ENCODE measurements around the gene RNASEL. TPM values are rescaled to one million over a fixed set of nuclear protein-coding genes. Genes with fewer than 3 reads are reported as not detected.

Gene RNASEL
- total RNA-seq, 1 donor from 2014 or later, result 4.0 TPM

Other genes starting within 250 kb of the RNASEL start
- gene GLUL, start 197.5 kb downstream of the RNASEL start, total RNA-seq, result 79.1 to 122 TPM (median 94.4 TPM) in 3 replicates
- not detected in 3 replicates for gene TEDDM1, start 188.6 kb downstream of the RNASEL start, total RNA-seq
- not detected in 3 replicates for gene RGSL1, start 139.1 kb downstream of the RNASEL start, total RNA-seq
- gene RGS16, start 15.1 kb upstream of the RNASEL start, total RNA-seq, result 0.56 to 7.7 TPM (median 7.0 TPM) in 3 replicates
- gene RGS8, start 95.3 kb upstream of the RNASEL start, total RNA-seq, result 0.17 TPM in 1 of 3 replicates, not detected in the others
- gene NPL, start 200.5 kb upstream of the RNASEL start, total RNA-seq, result 2.3 to 5.0 TPM (median 4.3 TPM) in 3 replicates